Endodermal cell (in vitro differentiated cells): ENCODE measurements around the gene YY1. TPM values are rescaled to one million over a fixed set of nuclear protein-coding genes. Genes with fewer than 3 reads are reported as not detected.
"Not testable (repeated sequence)": the region's sequence is repeated elsewhere in the genome, so short reads cannot be mapped to it uniquely, and the experiment has no call there.

Experiments
- DNase-seq: peaks from one replicate; pipeline ENCODE4 v3.0.0-alpha.2; 2017
- H3K27ac ChIP-seq: 2 replicates; pipeline ENCODE4 v1.5.1; 2013; ENCODE audit warnings: mild to moderate bottlenecking, low read depth, low read length, moderate library complexity
- H3K27me3 ChIP-seq: 2 replicates; pipeline ENCODE4 v1.6.1; 2013; ENCODE audit warnings: mild to moderate bottlenecking, low read length, moderate library complexity; ENCODE audit not compliant: insufficient read depth, control insufficient read depth, poor library complexity, severe bottlenecking
- H3K36me3 ChIP-seq: 2 replicates; pipeline ENCODE4 v1.7.0; 2013; ENCODE audit warnings: mild to moderate bottlenecking, low read length, moderate library complexity; ENCODE audit not compliant: control insufficient read depth, insufficient read depth
- H3K4me1 ChIP-seq: one replicate; pipeline ENCODE4 v1.7.0; 2013; ENCODE audit warnings: low read length; ENCODE audit not compliant: control insufficient read depth, insufficient read depth
- H3K4me3 ChIP-seq: 2 replicates; pipeline ENCODE4 v1.5.1; 2013; ENCODE audit warnings: mild to moderate bottlenecking, low read length, moderate library complexity
- H3K9ac ChIP-seq: 2 replicates; pipeline ENCODE4 v1.6.1; 2013; ENCODE audit warnings: mild to moderate bottlenecking, low read length, moderate library complexity; ENCODE audit not compliant: poor library complexity, severe bottlenecking; ENCODE audit errors: extremely low read depth
- H3K9me3 ChIP-seq: 2 replicates; pipeline ENCODE4 v1.6.1; 2013; ENCODE audit warnings: mild to moderate bottlenecking, low read length, moderate library complexity; ENCODE audit not compliant: control insufficient read depth
- H3K27ac Mint-ChIP-seq: 2 replicates; pipeline ENCODE4 v1.8.0; 2020; ENCODE audit warnings: mixed read lengths
- H3K27me3 Mint-ChIP-seq: 2 replicates; pipeline ENCODE4 v1.8.0; 2021; ENCODE audit warnings: mild to moderate bottlenecking, mixed read lengths; ENCODE audit not compliant: insufficient read depth
- H3K36me3 Mint-ChIP-seq: 2 replicates; pipeline ENCODE4 v1.8.0; 2020; ENCODE audit warnings: low read depth, mixed read lengths
- H3K4me1 Mint-ChIP-seq: 2 replicates; pipeline ENCODE4 v1.8.0; 2020; ENCODE audit warnings: mixed read lengths
- H3K4me3 Mint-ChIP-seq: 2 replicates; pipeline ENCODE4 v1.8.0; 2020; ENCODE audit warnings: mild to moderate bottlenecking, moderate library complexity, mixed read lengths
- H3K9me3 Mint-ChIP-seq: 2 replicates; pipeline ENCODE4 v1.8.0; 2020; ENCODE audit warnings: mild to moderate bottlenecking, mixed read lengths
- WGBS, 2 experiments: methylation state at CpG; one replicate each; pipeline versions ENCODE4 v1.1.5 to v1.1.7; 2013; ENCODE audit warnings: missing lambda C conversion rate in 2 of 2, mixed read lengths in 1 of 2; ENCODE audit not compliant: insufficient coverage in 1 of 2, insufficient read length in 1 of 2; 5-methylcytosine and 5-hydroxymethylcytosine counted together
- total RNA-seq, 2 donors: library from RNA; stranded (reverse); fragmentation: NEBNext Ultra II Directional in 1 of 2; extraction: Animal tissue kit (Norgen Biotek cat#: 25700) in 1 of 2; gene quantifications; 2 replicates in 1 of 2; 3 replicates in 1 of 2; pipeline ENCODE4 v1.2.1, GENCODE V29; 2021
- TF ChIP-seq, protein P1 (sequence below): fragments of 200-600 bp; sonication (generic); conservative IDR thresholded peaks from 2 replicates; pipeline ENCODE4 v1.5.0; 2021; ENCODE audit warnings: antibody characterized with exemption, mild to moderate bottlenecking

Gene YY1
- total RNA-seq, 2 donors from 2014 or later: 94.8 to 103 TPM

- Histone ChIP-seq H3K4me1 (peaks cover 23% of the 10 kb centered on the region), H3K27ac (peak overlapping the region; percentile 92), H3K36me3 (peaks cover 23% of the 10 kb centered on the region), H3K9ac (peak overlapping the region; percentile 91), H3K4me3 (peak overlapping the region; percentile 94), H3K27me3 (no peaks in the 10 kb centered on the region), H3K9me3 (no peaks in the 10 kb centered on the region)
- TF ChIP-seq, protein P1, sequence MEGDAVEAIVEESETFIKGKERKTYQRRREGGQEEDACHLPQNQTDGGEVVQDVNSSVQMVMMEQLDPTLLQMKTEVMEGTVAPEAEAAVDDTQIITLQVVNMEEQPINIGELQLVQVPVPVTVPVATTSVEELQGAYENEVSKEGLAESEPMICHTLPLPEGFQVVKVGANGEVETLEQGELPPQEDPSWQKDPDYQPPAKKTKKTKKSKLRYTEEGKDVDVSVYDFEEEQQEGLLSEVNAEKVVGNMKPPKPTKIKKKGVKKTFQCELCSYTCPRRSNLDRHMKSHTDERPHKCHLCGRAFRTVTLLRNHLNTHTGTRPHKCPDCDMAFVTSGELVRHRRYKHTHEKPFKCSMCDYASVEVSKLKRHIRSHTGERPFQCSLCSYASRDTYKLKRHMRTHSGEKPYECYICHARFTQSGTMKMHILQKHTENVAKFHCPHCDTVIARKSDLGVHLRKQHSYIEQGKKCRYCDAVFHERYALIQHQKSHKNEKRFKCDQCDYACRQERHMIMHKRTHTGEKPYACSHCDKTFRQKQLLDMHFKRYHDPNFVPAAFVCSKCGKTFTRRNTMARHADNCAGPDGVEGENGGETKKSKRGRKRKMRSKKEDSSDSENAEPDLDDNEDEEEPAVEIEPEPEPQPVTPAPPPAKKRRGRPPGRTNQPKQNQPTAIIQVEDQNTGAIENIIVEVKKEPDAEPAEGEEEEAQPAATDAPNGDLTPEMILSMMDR: peak; percentile 35
- H3K36me3 Mint-ChIP-seq: peaks cover 13% of the 10 kb centered on the region
- H3K9me3 Mint-ChIP-seq: no peaks in the 10 kb centered on the region
- H3K4me1 Mint-ChIP-seq: peaks cover 37% of the 10 kb centered on the region
- no peaks in the 10 kb centered on the region for H3K27me3 Mint-ChIP-seq
- DNase-seq: peak; percentile 82
- WGBS, 2 experiments: 4 to 5% methylated on average over 17 to 49 of the region's 49 CpGs
- H3K4me3 Mint-ChIP-seq: peak overlapping the region; percentile 91
- peak overlapping the region; percentile 93 for H3K27ac Mint-ChIP-seq
Measured at GRCh38 chr14:100306998-100307765, 68.2 kb downstream of the YY1 start.

GRCh38 chr14:100307766-100308426 lies 69.0 kb downstream of the YY1 start:
- peaks cover 40% of the 10 kb centered on the region for H3K4me1 Mint-ChIP-seq
- Histone ChIP-seq H3K4me1 (peaks cover 24% of the 10 kb centered on the region), H3K27ac (no peak overlapping the region), H3K36me3 (peaks cover 18% of the 10 kb centered on the region), H3K27me3 (no peaks in the 10 kb centered on the region), H3K9me3 (no peaks in the 10 kb centered on the region), H3K9ac (peak overlapping the region; percentile 91), H3K4me3 (peak overlapping the region; percentile 94)
- peaks cover 8% of the 10 kb centered on the region for H3K36me3 Mint-ChIP-seq
- H3K27me3 Mint-ChIP-seq: no peaks in the 10 kb centered on the region
- H3K27ac Mint-ChIP-seq: no peak overlapping the region
- H3K4me3 Mint-ChIP-seq: peak overlapping the region; percentile 91
- DNase-seq: no peak
- no peaks in the 10 kb centered on the region for H3K9me3 Mint-ChIP-seq
- WGBS, 2 experiments: 83 to 96% methylated on average over 2 to 5 of the region's 5 CpGs
- TF ChIP-seq, protein P1: no peak

DNA sequence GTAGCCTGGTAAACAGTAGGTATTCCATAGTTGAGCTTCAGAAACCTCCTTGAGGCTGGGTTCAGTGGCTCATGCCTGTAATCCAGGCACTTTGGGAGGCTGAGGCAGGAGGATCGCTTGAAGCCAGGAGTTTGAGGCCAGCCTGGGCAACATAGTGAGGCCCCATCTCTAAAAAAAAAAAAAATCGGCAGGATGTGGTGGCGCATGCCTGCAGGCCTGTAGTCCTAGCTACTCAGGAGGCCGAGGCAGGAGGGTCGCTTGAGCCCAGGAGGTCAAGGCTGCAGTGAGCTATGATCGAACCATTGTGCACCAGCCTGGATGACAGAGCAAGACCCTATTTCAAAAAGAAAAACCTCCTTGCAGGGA lies 69.5 kb downstream of the YY1 start:
- H3K9me3 ChIP-seq, H3K27me3 Mint-ChIP-seq, H3K27ac ChIP-seq, H3K27ac Mint-ChIP-seq, H3K9ac ChIP-seq, H3K36me3 Mint-ChIP-seq, H3K9me3 Mint-ChIP-seq, H3K4me3 Mint-ChIP-seq, DNase-seq, H3K27me3 ChIP-seq: not testable (repeated sequence)
- Histone ChIP-seq H3K36me3 (peaks cover 13% of the 10 kb centered on the region), H3K4me1 (peaks cover 22% of the 10 kb centered on the region), H3K4me3 (peak overlapping the region; percentile 94)
- 75 to 90% methylated on average over 5 to 6 of the region's 6 CpGs for WGBS, 2 experiments
- H3K4me1 Mint-ChIP-seq: peaks cover 38% of the 10 kb centered on the region
